ENCODE results near the gene NDUFAF4.
A peak's percentile ranks its signal among the peaks of the same experiment; 100 is the strongest.
"Not testable (repeated sequence)": the region's sequence is repeated elsewhere in the genome, so short reads cannot be mapped to it uniquely, and the experiment has no call there.

The NDUFAF4 gene

GRCh38 chr6:96917098-96917497 is 19.4 kb upstream of the NDUFAF4 start:
- Mint-ChIP-seq H3K4me1 (ENCODE audit: low read depth) (peaks cover 9% of the 10 kb centered on the region), H3K27me3 (peaks cover 18% of the 10 kb centered on the region), H3K4me3 (no peak overlapping the region)

GRCh38 chr6:96913621-96914020 is 15.9 kb upstream of the NDUFAF4 start:
- H3K27me3 Mint-ChIP-seq: peaks cover 42% of the 10 kb centered on the region
- H3K4me3 Mint-ChIP-seq: no peak overlapping the region
- H3K36me3 Mint-ChIP-seq (ENCODE audit: low read depth): no peaks in the 10 kb centered on the region
- no peak overlapping the region for H3K27ac Mint-ChIP-seq
- no peaks in the 10 kb centered on the region for H3K4me1 Mint-ChIP-seq (ENCODE audit: low read depth)
- no peaks in the 10 kb centered on the region for H3K9me3 Mint-ChIP-seq

More at GRCh38 chr6:96917098-96917497, 19.4 kb upstream of the NDUFAF4 start:
- Mint-ChIP-seq H3K36me3 (ENCODE audit: low read depth) (no peaks in the 10 kb centered on the region), H3K9me3 (no peaks in the 10 kb centered on the region), H3K27ac (no peak overlapping the region)

GRCh38 chr6:96911751-96912150 is 14.1 kb upstream of the NDUFAF4 start:
- H3K4me1 Mint-ChIP-seq (ENCODE audit: low read depth): peaks cover 13% of the 10 kb centered on the region
- no peak overlapping the region for H3K4me3 Mint-ChIP-seq
- no peaks in the 10 kb centered on the region for H3K9me3 Mint-ChIP-seq
- no peak overlapping the region for H3K27ac Mint-ChIP-seq
- H3K36me3 Mint-ChIP-seq (ENCODE audit: low read depth): no peaks in the 10 kb centered on the region
- peaks cover 46% of the 10 kb centered on the region for H3K27me3 Mint-ChIP-seq

GRCh38 chr6:96911171-96911570 is 13.5 kb upstream of the NDUFAF4 start:
- H3K36me3 Mint-ChIP-seq (ENCODE audit: low read depth): no peaks in the 10 kb centered on the region
- no peak overlapping the region for H3K4me3 Mint-ChIP-seq
- peaks cover 18% of the 10 kb centered on the region for H3K4me1 Mint-ChIP-seq (ENCODE audit: low read depth)
- H3K9me3 Mint-ChIP-seq: no peaks in the 10 kb centered on the region
- peaks cover 49% of the 10 kb centered on the region for H3K27me3 Mint-ChIP-seq
- no peak overlapping the region for H3K27ac Mint-ChIP-seq

- Mint-ChIP-seq H3K27ac (no peak overlapping the region), H3K4me3 (no peak overlapping the region), H3K36me3 (ENCODE audit: low read depth) (no peaks in the 10 kb centered on the region), H3K9me3 (no peaks in the 10 kb centered on the region), H3K27me3 (peaks cover 50% of the 10 kb centered on the region), H3K4me1 (ENCODE audit: low read depth) (peaks cover 18% of the 10 kb centered on the region)
Measured at GRCh38 chr6:96909811-96910210, 12.1 kb upstream of the NDUFAF4 start.

- no peaks in the 10 kb centered on the region for H3K36me3 Mint-ChIP-seq (ENCODE audit: low read depth)
- H3K4me3 Mint-ChIP-seq: no peak overlapping the region
- H3K27me3 Mint-ChIP-seq: peaks cover 41% of the 10 kb centered on the region
- no peaks in the 10 kb centered on the region for H3K9me3 Mint-ChIP-seq
- H3K4me1 Mint-ChIP-seq (ENCODE audit: low read depth): peaks cover 18% of the 10 kb centered on the region
- H3K27ac Mint-ChIP-seq: no peak overlapping the region
Measured at GRCh38 chr6:96907498-96907897, 9.8 kb upstream of the NDUFAF4 start.

- H3K27me3 Mint-ChIP-seq: peaks cover 16% of the 10 kb centered on the region
- no peak overlapping the region for H3K4me3 Mint-ChIP-seq
- peaks cover 9% of the 10 kb centered on the region for H3K36me3 Mint-ChIP-seq (ENCODE audit: low read depth)
- H3K9me3 Mint-ChIP-seq: no peaks in the 10 kb centered on the region
- no peak overlapping the region for H3K27ac Mint-ChIP-seq
- H3K4me1 Mint-ChIP-seq (ENCODE audit: low read depth): peaks cover 22% of the 10 kb centered on the region
Measured at GRCh38 chr6:96900873-96901272, 3.2 kb upstream of the NDUFAF4 start.

GRCh38 chr6:96899451-96899998 is 1.8 kb upstream of the NDUFAF4 start:
- no peak overlapping the region for H3K4me3 Mint-ChIP-seq
- peaks cover 11% of the 10 kb centered on the region for H3K27me3 Mint-ChIP-seq
- H3K9me3 Mint-ChIP-seq: no peaks in the 10 kb centered on the region
- H3K27ac Mint-ChIP-seq: no peak overlapping the region
- peaks cover 33% of the 10 kb centered on the region for H3K4me1 Mint-ChIP-seq (ENCODE audit: low read depth)
- H3K36me3 Mint-ChIP-seq (ENCODE audit: low read depth): peaks cover 19% of the 10 kb centered on the region

GRCh38 chr6:96899019-96899418 is 1.3 kb upstream of the NDUFAF4 start:
- H3K9me3 Mint-ChIP-seq: no peaks in the 10 kb centered on the region
- peaks cover 11% of the 10 kb centered on the region for H3K27me3 Mint-ChIP-seq
- H3K4me1 Mint-ChIP-seq (ENCODE audit: low read depth): peaks cover 35% of the 10 kb centered on the region
- no peak overlapping the region for H3K4me3 Mint-ChIP-seq
- no peak overlapping the region for H3K27ac Mint-ChIP-seq
- peaks cover 24% of the 10 kb centered on the region for H3K36me3 Mint-ChIP-seq (ENCODE audit: low read depth)

GRCh38 chr6:96898241-96898851 is 655 bp upstream of the NDUFAF4 start:
- peaks cover 11% of the 10 kb centered on the region for H3K27me3 Mint-ChIP-seq
- peaks cover 37% of the 10 kb centered on the region for H3K4me1 Mint-ChIP-seq (ENCODE audit: low read depth)
- H3K4me3 Mint-ChIP-seq: peak overlapping the region; percentile 86
- H3K36me3 Mint-ChIP-seq (ENCODE audit: low read depth): peaks cover 26% of the 10 kb centered on the region
- peak overlapping the region; percentile 96 for H3K27ac Mint-ChIP-seq
- H3K9me3 Mint-ChIP-seq: no peaks in the 10 kb centered on the region

GRCh38 chr6:96889146-96889545 is 8.5 kb downstream of the NDUFAF4 start:
- H3K4me3 Mint-ChIP-seq: no peak overlapping the region
- no peaks in the 10 kb centered on the region for H3K9me3 Mint-ChIP-seq
- no peak overlapping the region for H3K27ac Mint-ChIP-seq
- peaks cover 4% of the 10 kb centered on the region for H3K36me3 Mint-ChIP-seq (ENCODE audit: low read depth)
- H3K27me3 Mint-ChIP-seq: no peaks in the 10 kb centered on the region
- peaks cover 16% of the 10 kb centered on the region for H3K4me1 Mint-ChIP-seq (ENCODE audit: low read depth)

- Mint-ChIP-seq H3K9me3 (no peaks in the 10 kb centered on the region), H3K27me3 (no peaks in the 10 kb centered on the region), H3K27ac (no peak overlapping the region), H3K4me3 (no peak overlapping the region), H3K4me1 (ENCODE audit: low read depth) (peaks cover 16% of the 10 kb centered on the region), H3K36me3 (ENCODE audit: low read depth) (no peaks in the 10 kb centered on the region)
Measured at GRCh38 chr6:96888745-96889144, 8.9 kb downstream of the NDUFAF4 start.

- H3K4me3 Mint-ChIP-seq: no peak overlapping the region
- H3K4me1 Mint-ChIP-seq (ENCODE audit: low read depth): peaks cover 16% of the 10 kb centered on the region
- H3K27ac Mint-ChIP-seq: no peak overlapping the region
- H3K9me3 Mint-ChIP-seq: no peaks in the 10 kb centered on the region
- no peaks in the 10 kb centered on the region for H3K27me3 Mint-ChIP-seq
- no peaks in the 10 kb centered on the region for H3K36me3 Mint-ChIP-seq (ENCODE audit: low read depth)
Measured at GRCh38 chr6:96886519-96886918, 11.2 kb downstream of the NDUFAF4 start.

GRCh38 chr6:96885187-96885631 is 12.5 kb downstream of the NDUFAF4 start:
- not testable (repeated sequence) for H3K27ac Mint-ChIP-seq; H3K9me3 Mint-ChIP-seq; H3K36me3 Mint-ChIP-seq (ENCODE audit: low read depth); H3K4me3 Mint-ChIP-seq; H3K27me3 Mint-ChIP-seq
- H3K4me1 Mint-ChIP-seq (ENCODE audit: low read depth): peaks cover 16% of the 10 kb centered on the region

- Mint-ChIP-seq H3K4me3 (no peak overlapping the region), H3K27me3 (peaks cover 11% of the 10 kb centered on the region), H3K4me1 (ENCODE audit: low read depth) (no peaks in the 10 kb centered on the region), H3K9me3 (no peaks in the 10 kb centered on the region), H3K36me3 (ENCODE audit: low read depth) (no peaks in the 10 kb centered on the region), H3K27ac (no peak overlapping the region)
Measured at GRCh38 chr6:96878143-96878542, 19.5 kb downstream of the NDUFAF4 start.

Measured in stimulated activated naive CD8-positive, alpha-beta T cell treated with anti-CD3 and anti-CD28 coated beads, Interleukin-15, Interleukin-2, amounts not matched to agents 100 ng/mL and 50 ng/mL, for 24 hours (primary cell).